GM10847 (cell line): ENCODE data around the gene KCTD12.
A peak's percentile ranks its signal among the peaks of the same experiment; 100 is the strongest.

Experiments used
- POLR2A ChIP-seq: IDR thresholded peaks from 2 replicates; pipeline ENCODE4 v1.6.1; 2011; ENCODE audit not compliant: insufficient read length; ENCODE audit errors: extremely low read depth

Gene KCTD12

GRCh38 chr13:76886292-76887075, at the start of gene KCTD12:
Gene KCTD12 (minus strand): TSS chr13:76886405. CDS start chr13:76886148, 257 bp downstream.
- peak; percentile 91 for TF ChIP-seq POLR2A

GRCh38 chr13:76934671-76935070, 48.5 kb upstream of the KCTD12 start:
- no peak for TF ChIP-seq POLR2A

- TF ChIP-seq POLR2A = no peak
Measured at GRCh38 chr13:76932076-76932475, 45.9 kb upstream of the KCTD12 start.

- no peak for TF ChIP-seq POLR2A
Measured at GRCh38 chr13:76929851-76930374, 43.7 kb upstream of the KCTD12 start.

- TF ChIP-seq POLR2A = no peak
Measured at GRCh38 chr13:76929320-76929719, 43.1 kb upstream of the KCTD12 start.

GRCh38 chr13:76928456-76928855, 42.3 kb upstream of the KCTD12 start:
- no peak for TF ChIP-seq POLR2A

GRCh38 chr13:76927955-76928354, 41.8 kb upstream of the KCTD12 start:
- TF ChIP-seq POLR2A = no peak

GRCh38 chr13:76925115-76925514, 38.9 kb upstream of the KCTD12 start:
- no peak for TF ChIP-seq POLR2A

- no peak for TF ChIP-seq POLR2A
Measured at GRCh38 chr13:76921516-76921915, 35.3 kb upstream of the KCTD12 start.

- TF ChIP-seq POLR2A = no peak
Measured at GRCh38 chr13:76917095-76917494, 30.9 kb upstream of the KCTD12 start.

- TF ChIP-seq POLR2A = no peak
Measured at GRCh38 chr13:76913898-76914297, 27.7 kb upstream of the KCTD12 start.

- no peak for TF ChIP-seq POLR2A
Measured at GRCh38 chr13:76912476-76912875, 26.3 kb upstream of the KCTD12 start.

- TF ChIP-seq POLR2A = no peak
Measured at GRCh38 chr13:76904507-76904906, 18.3 kb upstream of the KCTD12 start.

- TF ChIP-seq POLR2A = no peak
Measured at GRCh38 chr13:76903544-76904162, 17.4 kb upstream of the KCTD12 start.

GRCh38 chr13:76894401-76895110, 8.4 kb upstream of the KCTD12 start:
- TF ChIP-seq POLR2A = no peak

- TF ChIP-seq POLR2A = no peak
Measured at GRCh38 chr13:76892488-76892887, 6.3 kb upstream of the KCTD12 start.
